ENCODE results near the gene ZSCAN5B. TPM values are rescaled to one million over a fixed set of nuclear protein-coding genes. Genes with fewer than 3 reads are reported as not detected.
A peak's percentile ranks its signal among the peaks of the same experiment; 100 is the strongest.

Gene ZSCAN5B
- total and polyA plus RNA-seq, 2 of the 8 experiments (the other 6 are each of a cell fraction or from before 2014, with no cell fraction given) = not detected

- Histone ChIP-seq H2BK120ac (replicated peaks; ENCODE audit: low read depth, low read length) (no peak overlapping the region), H3K4me3 (ENCODE audit: extremely low read depth in 1 of 4, insufficient read depth in 2 of 4, low read depth in 3 of 4, low read length in 4 of 4) (peak overlapping the region; percentile 50 to 78 (median 66)), H3K4ac (replicated peaks; ENCODE audit: insufficient read length, low read depth, low read length) (no peak overlapping the region), H3K56ac (replicated peaks; ENCODE audit: insufficient read length, low read depth, low read length) (no peak overlapping the region), H2BK15ac (ENCODE audit: low read length) (no peak overlapping the region), H4K91ac (replicated peaks; ENCODE audit: insufficient read length, low read length) (no peak overlapping the region), H3K14ac (ENCODE audit: insufficient read length) (no peak overlapping the region), H2AK5ac (ENCODE audit: low read depth, low read length) (no peak overlapping the region), H3K36me3 (ENCODE audit: control insufficient read depth in 2 of 4, insufficient read depth in 4 of 4, low read length in 3 of 4) (no peaks in the 10 kb centered on the region), H3K4me1 (replicated peaks in 1 of 4; ENCODE audit: control insufficient read depth in 3 of 4, insufficient read depth in 4 of 4, low read length in 3 of 4) (peaks cover 7 to 18% (median 9%) of the 10 kb centered on the region in 4 experiments; a peak in 6 of 7 replicates), H2BK12ac (ENCODE audit: low read depth, low read length) (no peak overlapping the region), H3K23me2 (ENCODE audit: low read depth, low read length) (peaks cover 10% of the 10 kb centered on the region), H4K20me1 (replicated peaks in 1 of 2; ENCODE audit: control insufficient read depth in 1 of 2, insufficient read depth in 2 of 2, low read length in 2 of 2) (peaks cover 0 to 6% of the 10 kb centered on the region in 2 experiments), H3K79me1 (ENCODE audit: low read depth, low read length) (peaks cover 10% of the 10 kb centered on the region), H2BK5ac (ENCODE audit: low read depth, low read length) (no peak overlapping the region), H2AFZ (ENCODE audit: low read length) (no peak overlapping the region), H3K4me2 (ENCODE audit: insufficient read depth in 1 of 2, low read depth in 2 of 2, low read length in 2 of 2) (peak overlapping the region; percentile 89 to 93), H3K27me3 (replicated peaks in 1 of 4; ENCODE audit: control insufficient read depth in 3 of 4, extremely low read depth in 1 of 4, insufficient read depth in 3 of 4, low read length in 3 of 4) (no peaks in the 10 kb centered on the region), H4K5ac (ENCODE audit: insufficient read length, low read depth, low read length) (no peak overlapping the region), H4K8ac (ENCODE audit: extremely low read depth, insufficient read depth, low read length) (no peak overlapping the region; the same call in 1 of the 2 replicates), H3K27ac (ENCODE audit: low read depth, low read length) (peak overlapping the region; percentile 13; the same call in 1 of the 2 replicates), H3K79me2 (ENCODE audit: control insufficient read depth in 1 of 2, insufficient read depth in 2 of 2, low read length in 2 of 2) (peaks cover 0 to 30% of the 10 kb centered on the region in 2 experiments; a peak in 2 of 4 replicates), H3K9me3 (ENCODE audit: insufficient read depth in 2 of 2, low read depth in 1 of 2, low read length in 1 of 2) (no peaks in the 10 kb centered on the region), H3K9ac (replicated peaks in 1 of 4; ENCODE audit: extremely low read depth in 1 of 4, low read depth in 3 of 4, low read length in 3 of 4) (peak overlapping the region in 1 of 4 experiments; percentile 44; a peak in 2 of 7 replicates), H3K23ac (ENCODE audit: insufficient read length) (no peak overlapping the region), H3K18ac (ENCODE audit: extremely low read depth, low read length) (no peak overlapping the region), H2BK20ac (ENCODE audit: low read length) (no peak overlapping the region)
- WGBS, 2 experiments (ENCODE audit: extremely low coverage in 1 of 2, insufficient coverage in 1 of 2, insufficient read length in 1 of 2, insufficient replicate concordance in 2 of 2, low coverage in 1 of 2, low lambda C conversion rate in 2 of 2, missing lambda C conversion rate in 1 of 2) = 49% methylated on average over 22 of the region's 22 CpGs; no CpG with 5 or more reads in 1 of the 2 experiments
- peak; percentile 68 for TF ChIP-seq SAP30 (IDR thresholded peaks at IDR 0.05; ENCODE audit: insufficient read depth, insufficient replicate concordance, low read length)
- TF ChIP-seq SRF (IDR thresholded peaks at IDR 0.05; ENCODE audit: low read depth, low read length) = no peak
- FAIRE-seq (no peak), DNase-seq (ENCODE audit: low read depth in 1 of 2, low spot score in 2 of 2) (no peak)
- ChIA-PET POLR2A (ENCODE audit: partially characterized antibody) (interaction anchor here (1.0 to 1.9 kb wide), 4 partner anchors 8 to 32 kb away, joined by 3 to 9 read pairs (median 4); partner anchors contain the start of gene ZNF787), CTCF (ENCODE audit: partially characterized antibody) (interaction anchor here (1.1 to 7.1 kb wide), 2 partner anchors 12 to 15 kb away, joined by 4 to 35 read pairs; no protein-coding TSS in a partner anchor)
Measured at GRCh38 chr19:56139847-56140582, 57.6 kb downstream of the ZSCAN5B start.

All from H1 (cell line).